Bronchus fibroblast of lung (primary cell): Measurements from ENCODE around the gene ADNP. TPM values are rescaled to one million over a fixed set of nuclear protein-coding genes. Genes with fewer than 3 reads are reported as not detected.

Experiments used
- total RNA-seq: library from RNA; depleted of rRNA; stranded (reverse); fragments of >200 nt; gene quantifications from 2 replicates; pipeline ENCODE4 v1.2.3, GENCODE V29; 2015

Gene ADNP
- 14.1 and 16.0 TPM in 2 replicates for total RNA-seq

DNA sequence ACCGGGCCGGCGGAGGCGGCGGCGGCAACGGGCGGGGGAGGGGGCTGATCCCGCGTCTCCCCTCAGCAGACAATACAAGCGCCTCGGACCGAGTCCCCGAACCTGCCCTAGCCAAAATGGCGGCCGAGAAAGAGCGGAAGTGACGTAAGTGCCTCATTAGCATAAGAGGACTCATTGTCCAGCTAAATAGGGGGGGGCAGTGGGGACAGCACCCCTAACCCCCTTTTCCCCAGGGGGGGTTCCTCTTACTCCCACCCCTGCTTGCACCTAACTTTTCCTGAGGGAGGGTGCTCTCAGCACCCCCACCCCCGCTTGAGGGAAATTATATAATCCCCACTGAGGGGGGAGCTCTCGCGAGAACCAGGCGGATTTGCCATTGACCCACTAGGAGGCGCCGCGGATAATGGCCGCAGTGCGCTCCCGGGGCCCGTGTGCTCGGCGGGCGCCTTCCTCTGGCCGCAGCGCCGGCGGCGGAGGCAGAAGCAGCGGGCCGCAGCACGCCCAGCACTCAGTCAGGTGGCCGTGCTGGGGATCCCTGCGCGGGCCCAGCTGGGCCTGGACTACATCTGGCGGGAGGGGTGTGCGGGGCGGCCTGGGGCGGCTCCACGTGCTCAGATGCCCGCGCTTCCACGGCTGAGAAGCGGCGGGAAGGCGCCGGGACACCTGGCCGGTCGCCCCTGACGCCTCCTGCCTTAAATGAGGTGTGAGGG is at the start of gene ADNP:
ADNP (minus strand) TSS at position 132 of the 710 bp plus-strand sequence. CDS start 27,441 bp downstream, outside the sequence.

GRCh38 chr20:50958615-50959542 is 27.6 kb upstream of the ADNP start, which contains the start of gene MOCS3:
MOCS3 (plus strand) TSS chr20:50958818; CDS start chr20:50958843, 25 bp downstream.

GRCh38 chr20:50957798-50958614 is 26.8 kb upstream of the ADNP start, which contains the start of gene DPM1:
DPM1 (minus strand) TSS chr20:50958532; CDS start chr20:50958523, 9 bp downstream.

Other genes starting within 250 kb of the ADNP start
- gene RIPOR3, start 239.9 kb downstream of the ADNP start, total RNA-seq = 0.30 and 0.34 TPM in 2 replicates
- gene PARD6B, start 199.9 kb downstream of the ADNP start, total RNA-seq = 0.15 and 0.17 TPM in 2 replicates
- 23.7 and 27.9 TPM in 2 replicates for gene BCAS4, start 136.4 kb downstream of the ADNP start, total RNA-seq
- 70.8 and 81.7 TPM in 2 replicates for gene DPM1, start 27.1 kb upstream of the ADNP start, total RNA-seq
- 5.2 and 5.5 TPM in 2 replicates for gene MOCS3, start 27.4 kb upstream of the ADNP start, total RNA-seq
- gene KCNG1, start 91.7 kb upstream of the ADNP start, total RNA-seq = 51.0 and 58.0 TPM in 2 replicates